Measurements from ENCODE around the gene WASHC2A. TPM values are rescaled to one million over a fixed set of nuclear protein-coding genes. Genes with fewer than 3 reads are reported as not detected.
"Not testable (repeated sequence)": the region's sequence is repeated elsewhere in the genome, so short reads cannot be mapped to it uniquely, and the experiment has no call there.

Gene WASHC2A
- total RNA-seq, 6 donors from 2014 or later = 43.1 to 79.6 (median 55.6) TPM

DNA sequence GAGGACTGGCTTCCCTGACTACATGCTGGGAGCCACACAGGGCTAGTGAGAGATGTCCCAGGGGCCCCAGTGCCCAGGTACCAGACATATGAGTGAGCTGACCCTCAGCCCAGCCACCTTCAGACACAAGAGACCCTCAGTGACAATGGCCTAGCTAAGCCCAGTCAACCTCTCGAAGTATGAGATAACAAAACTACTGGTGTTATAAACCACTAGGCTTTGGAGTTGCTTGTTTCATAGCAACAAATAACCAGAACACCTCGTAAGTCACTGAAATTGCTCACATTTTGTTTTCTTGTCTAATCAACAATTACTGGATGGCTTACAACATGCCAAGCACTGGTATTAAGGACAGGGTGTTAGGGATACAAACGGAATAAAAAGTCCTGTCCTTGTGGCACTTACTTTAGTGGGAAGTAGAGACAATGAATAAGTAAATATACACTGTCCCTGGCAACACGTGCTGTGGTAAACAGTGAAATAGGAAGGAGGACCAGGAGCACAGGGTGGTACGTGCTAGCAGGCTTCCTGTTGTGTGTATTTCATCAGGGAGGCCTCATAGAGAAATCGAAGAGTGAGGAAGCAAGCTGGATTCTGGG lies 14.9 kb upstream of the WASHC2A start:
- 41 to 50% methylated on average over 5 to 6 of the region's 6 CpGs for WGBS, 2 donors
- Histone ChIP-seq H3K4me1 (peaks cover 0 to 13% (median 4%) of the 10 kb centered on the region in 4 donors), H3K27ac (peak overlapping the region; percentile 67 to 86 (median 78))
- H3K9me3 ChIP-seq, H3K27me3 ChIP-seq, DNase-seq, H3K36me3 ChIP-seq, H3K4me3 ChIP-seq: not testable (repeated sequence)
- peak in 1 of 2 donors; percentile 38 for ATAC-seq (ENCODE audit: low FRiP score in 2 of 2)
- TF ChIP-seq POLR2AphosphoS5 (IDR thresholded peaks at IDR 0.05) (peak in 1 of 2 donors; percentile 31), EP300 (IDR thresholded peaks at IDR 0.05) (peak in 2 of 4 donors; percentile 31 to 62)

- H3K27me3 ChIP-seq; H3K27ac ChIP-seq; H3K36me3 ChIP-seq; H3K9me3 ChIP-seq; DNase-seq; ATAC-seq (ENCODE audit: low FRiP score in 2 of 2); H3K4me3 ChIP-seq: not testable (repeated sequence)
- H3K4me1 ChIP-seq = peaks cover 0 to 13% (median 4%) of the 10 kb centered on the region in 4 donors
- WGBS, 2 donors = 74 to 79% methylated on average over 5 of the region's 5 CpGs
Observed at GRCh38 chr10:50055494-50056292, 12.1 kb upstream of the WASHC2A start.

DNA sequence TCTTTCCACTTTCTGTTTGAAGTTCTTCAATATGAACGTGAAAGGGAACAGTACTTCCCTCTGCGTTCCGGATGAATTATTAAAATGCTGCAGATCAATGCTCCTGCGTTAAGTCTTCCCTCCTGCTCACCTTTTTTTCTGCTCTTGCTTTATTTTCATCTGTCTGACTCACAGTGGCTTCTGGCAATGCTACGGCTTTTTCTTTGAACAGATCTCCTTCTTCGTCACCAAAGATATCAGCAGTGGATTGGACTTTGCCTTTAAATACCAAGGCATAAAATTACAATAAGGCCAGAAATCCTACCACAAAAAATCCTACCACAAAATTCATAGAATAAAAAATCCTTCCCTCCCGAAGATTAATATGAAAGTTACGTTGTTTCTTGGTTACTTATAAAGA lies 11.1 kb upstream of the WASHC2A start:
- not testable (repeated sequence) for H3K27ac ChIP-seq; H3K27me3 ChIP-seq; H3K36me3 ChIP-seq; H3K9me3 ChIP-seq; ATAC-seq (ENCODE audit: low FRiP score in 2 of 2); H3K4me3 ChIP-seq; DNase-seq
- 89 to 91% methylated on average over 8 of the region's 8 CpGs for WGBS, 2 donors
- peaks cover 0 to 12% (median 4%) of the 10 kb centered on the region in 4 donors for H3K4me1 ChIP-seq

DNA sequence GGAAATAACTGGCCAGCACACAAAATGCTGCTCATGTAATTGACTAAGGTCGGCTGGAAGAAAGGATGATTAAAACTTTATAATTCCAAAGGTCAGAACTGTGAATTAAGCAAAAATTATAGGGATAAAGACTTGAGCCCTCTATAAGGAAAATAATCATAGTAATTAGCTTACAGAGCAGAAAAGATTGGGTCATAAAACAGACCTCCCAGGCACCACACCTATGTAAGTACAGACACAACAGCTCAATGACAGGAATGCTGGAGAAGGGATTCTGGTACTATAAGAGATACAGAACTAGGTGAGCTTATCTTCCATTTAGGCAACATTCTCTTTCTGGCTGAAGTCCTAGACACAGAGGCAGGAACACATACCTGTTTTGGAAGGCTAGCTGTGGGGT lies 9.0 kb upstream of the WASHC2A start:
- not testable (repeated sequence) for H3K9me3 ChIP-seq; DNase-seq; H3K27ac ChIP-seq; H3K27me3 ChIP-seq; H3K4me3 ChIP-seq; ATAC-seq (ENCODE audit: low FRiP score in 2 of 2); H3K36me3 ChIP-seq; H3K4me1 ChIP-seq
- 79 to 89% methylated on average over 1 of the region's 1 CpG for WGBS, 2 donors

GRCh38 chr10:50059946-50060345 lies 7.8 kb upstream of the WASHC2A start:
- WGBS, 2 donors = 83 to 87% methylated on average over 10 of the region's 10 CpGs
- H3K36me3 ChIP-seq; H3K9me3 ChIP-seq; H3K4me3 ChIP-seq; H3K4me1 ChIP-seq; ATAC-seq (ENCODE audit: low FRiP score in 2 of 2); H3K27me3 ChIP-seq; H3K27ac ChIP-seq: not testable (repeated sequence)
- peak in 1 of 2 donors; percentile 40 for DNase-seq

- DNase-seq; H3K4me3 ChIP-seq; H3K4me1 ChIP-seq; ATAC-seq (ENCODE audit: low FRiP score in 2 of 2); H3K27me3 ChIP-seq; H3K36me3 ChIP-seq; H3K27ac ChIP-seq; H3K9me3 ChIP-seq: not testable (repeated sequence)
- 46 to 69% methylated on average over 2 to 7 of the region's 7 CpGs for WGBS, 2 donors
Observed at GRCh38 chr10:50061548-50061947, 6.2 kb upstream of the WASHC2A start.

DNA sequence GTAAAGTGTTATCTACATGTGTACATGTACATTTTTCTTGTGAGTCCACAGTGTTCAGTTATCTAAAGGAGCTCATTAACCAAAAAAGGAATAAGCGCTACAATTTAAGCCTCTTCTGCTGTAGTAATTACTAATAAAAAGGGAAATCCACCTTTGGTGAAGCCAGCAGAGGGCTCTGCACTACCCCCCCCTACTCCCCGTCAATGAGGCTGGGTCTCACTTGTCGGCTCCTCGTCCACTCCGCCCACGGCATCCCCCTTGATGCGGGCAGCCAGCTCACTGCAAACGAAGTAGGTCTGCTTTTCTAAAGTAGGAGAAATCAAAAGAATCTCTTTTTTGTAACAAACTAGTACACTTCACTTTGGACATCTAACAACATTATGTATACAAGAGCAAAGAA lies 4.7 kb upstream of the WASHC2A start:
- TF ChIP-seq POLR2AphosphoS5 (IDR thresholded peaks at IDR 0.05) = no peak
- WGBS, 2 donors = 23 to 57% methylated on average over 8 of the region's 8 CpGs
- ATAC-seq (ENCODE audit: low FRiP score in 2 of 2) = no peak
- no peak overlapping the region for H3K4me3 ChIP-seq
- no peaks in the 10 kb centered on the region for H3K27me3 ChIP-seq
- no peaks in the 10 kb centered on the region for H3K4me1 ChIP-seq
- H3K36me3 ChIP-seq = no peaks in the 10 kb centered on the region
- no peak overlapping the region for H3K27ac ChIP-seq
- H3K9me3 ChIP-seq = no peaks in the 10 kb centered on the region
- DNase-seq = no peak

DNA sequence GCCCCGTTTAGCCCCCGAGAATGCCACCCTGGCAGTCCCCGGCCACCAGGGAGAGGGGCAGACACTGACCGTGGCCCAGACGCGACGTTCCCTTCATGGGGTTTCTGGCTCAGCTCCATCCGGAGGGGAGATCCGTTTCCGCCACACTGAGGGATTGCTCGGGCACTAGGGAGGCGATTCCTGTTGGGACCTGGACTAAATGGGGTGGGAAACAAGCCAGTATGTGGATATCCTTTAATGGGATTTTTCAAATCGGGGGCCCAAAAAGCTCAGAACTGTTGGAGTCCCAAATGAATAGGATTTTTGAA lies 552 bp downstream of the WASHC2A start:
- H3K4me3 ChIP-seq = peak overlapping the region; percentile 16 to 80 (median 66)
- H3K9me3 ChIP-seq; ATAC-seq (ENCODE audit: low FRiP score in 2 of 2); H3K4me1 ChIP-seq; H3K36me3 ChIP-seq; H3K27me3 ChIP-seq: not testable (repeated sequence)
- peak in 1 of 2 donors; percentile 46 for DNase-seq
- peak overlapping the region; percentile 83 to 91 (median 86) for H3K27ac ChIP-seq
- 9 to 38% methylated on average over 1 to 5 of the region's 13 CpGs for WGBS, 2 donors

GRCh38 chr10:50075139-50075538 lies 7.4 kb downstream of the WASHC2A start:
- H3K27me3 ChIP-seq; H3K9me3 ChIP-seq; ATAC-seq (ENCODE audit: low FRiP score in 2 of 2); H3K4me3 ChIP-seq; H3K4me1 ChIP-seq; H3K27ac ChIP-seq; DNase-seq: not testable (repeated sequence)
- 92 to 97% methylated on average over 1 of the region's 2 CpGs for WGBS, 2 donors
- peaks cover 0 to 19% (median 5%) of the 10 kb centered on the region in 4 donors for H3K36me3 ChIP-seq

- not testable (repeated sequence) for H3K9me3 ChIP-seq; H3K4me1 ChIP-seq; H3K27me3 ChIP-seq; H3K27ac ChIP-seq; DNase-seq; H3K4me3 ChIP-seq; ATAC-seq (ENCODE audit: low FRiP score in 2 of 2)
- H3K36me3 ChIP-seq = peaks cover 0 to 19% (median 5%) of the 10 kb centered on the region in 4 donors
- 58 to 64% methylated on average over 2 of the region's 2 CpGs for WGBS, 2 donors
Observed at GRCh38 chr10:50075544-50075943, 7.8 kb downstream of the WASHC2A start.

GRCh38 chr10:50091304-50091703 lies 23.6 kb downstream of the WASHC2A start:
- H3K36me3 ChIP-seq = peaks cover 0 to 30% (median 4%) of the 10 kb centered on the region in 4 donors
- H3K4me3 ChIP-seq; H3K27me3 ChIP-seq; H3K4me1 ChIP-seq; DNase-seq; H3K27ac ChIP-seq; H3K9me3 ChIP-seq; ATAC-seq (ENCODE audit: low FRiP score in 2 of 2): not testable (repeated sequence)
- WGBS, 2 donors = 96 to 97% methylated on average over 9 to 10 of the region's 11 CpGs

DNA sequence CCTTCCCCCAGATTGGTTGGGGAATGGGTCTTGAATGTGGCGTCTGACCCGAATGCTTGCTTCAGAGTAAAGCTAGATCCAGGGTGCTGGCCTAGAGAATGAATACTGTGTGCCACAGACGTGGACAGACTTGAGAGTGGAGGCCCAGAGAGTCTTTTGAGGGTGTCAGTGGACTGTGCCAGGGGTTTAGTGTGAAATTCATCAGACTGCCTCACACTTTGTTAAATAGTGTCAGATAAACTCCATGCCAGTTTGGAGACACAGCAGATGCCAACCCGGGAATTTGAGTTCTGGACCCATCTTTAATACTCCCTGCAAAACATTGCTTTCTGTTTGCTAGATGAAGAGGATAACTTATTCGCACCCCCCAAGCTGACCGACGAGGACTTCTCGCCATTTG lies 25.2 kb downstream of the WASHC2A start:
- ATAC-seq (ENCODE audit: low FRiP score in 2 of 2); DNase-seq; H3K4me3 ChIP-seq; H3K9me3 ChIP-seq; H3K27ac ChIP-seq; H3K27me3 ChIP-seq; H3K4me1 ChIP-seq: not testable (repeated sequence)
- WGBS, 2 donors = 92 to 100% methylated on average over 1 to 2 of the region's 8 CpGs
- H3K36me3 ChIP-seq = peaks cover 0 to 20% (median 2%) of the 10 kb centered on the region in 4 donors

DNA sequence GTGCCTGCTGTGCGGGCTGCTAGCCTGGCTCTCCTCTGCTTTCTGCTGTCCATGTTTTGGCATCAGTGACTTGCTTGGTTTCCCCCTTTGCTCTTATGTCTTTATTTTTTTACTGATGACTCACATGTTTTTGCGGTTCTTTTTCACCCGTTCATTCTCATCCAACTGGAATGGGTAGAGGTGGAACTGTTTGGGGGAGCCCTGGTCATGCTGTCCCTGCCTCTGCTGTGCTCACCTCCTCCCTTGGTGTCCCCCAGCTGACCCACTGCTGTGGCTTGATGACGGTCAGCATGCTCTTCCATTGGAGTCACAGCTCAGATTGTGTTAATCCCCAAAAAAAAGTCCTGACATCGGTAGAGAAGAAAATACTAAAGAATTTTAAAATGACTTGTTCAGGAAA lies 26.9 kb downstream of the WASHC2A start:
- not testable (repeated sequence) for H3K9me3 ChIP-seq; H3K4me1 ChIP-seq; H3K4me3 ChIP-seq; ATAC-seq (ENCODE audit: low FRiP score in 2 of 2); H3K27ac ChIP-seq; H3K27me3 ChIP-seq; DNase-seq
- H3K36me3 ChIP-seq = peaks cover 0 to 26% (median 3%) of the 10 kb centered on the region in 4 donors
- WGBS, 2 donors = 98 to 100% methylated on average over 1 to 5 of the region's 5 CpGs

Data from upper lobe of left lung (tissue), 6 donors.